IMR-90 (cell line): ENCODE measurements around the gene CENPN. TPM values are rescaled to one million over a fixed set of nuclear protein-coding genes. Genes with fewer than 3 reads are reported as not detected.

ENCODE experiments used
- ATAC-seq: fragments of 200-7000 bp; cut with Tn5 transposase; 2 replicates; pipeline ENCODE4 v1.9.1; 2020; ENCODE audit warnings: low read depth, mild to moderate bottlenecking, moderate library complexity
- BruUV-seq: library from RNA; stranded (reverse); fragments of 400-500 nt; replicated peaks from 2 replicates; lab custom pipeline; 2021; lab: Mats Ljungman, UMichigan
- CTCF ChIA-PET: fragments of 300-600 bp; formaldehyde crosslinking; extraction: SDS; loops from one replicate; lab custom pipeline; 2021; ENCODE audit warnings: antibody characterized with exemption; lab: Yijun Ruan, JAX
- POLR2A ChIA-PET: fragments of 300-600 bp; sonication (Branson Sonifier 250); formaldehyde crosslinking; loops from one replicate; lab custom pipeline; 2022; ENCODE audit warnings: antibody characterized with exemption; ENCODE audit not compliant: unreplicated experiment; lab: Charles Lee
- DNase-seq: peaks from one replicate; pipeline ENCODE4 v3.0.0; 2013
- H2AFZ ChIP-seq: replicated peaks from 2 replicates; pipeline ENCODE3; 2013; ENCODE audit warnings: low read length, mild to moderate bottlenecking; ENCODE audit not compliant: poor library complexity
- H2AK5ac ChIP-seq: 2 replicates; pipeline ENCODE4 v1.6.1; 2013; ENCODE audit warnings: low read depth, low read length, inconsistent platforms
- H2AK9ac ChIP-seq: replicated peaks from 2 replicates; pipeline ENCODE3; 2013; ENCODE audit warnings: mild to moderate bottlenecking, low read depth, low read length, moderate library complexity; ENCODE audit not compliant: poor library complexity
- H2BK120ac ChIP-seq: 2 replicates; pipeline ENCODE4 v1.6.1; 2013; ENCODE audit warnings: low read depth, low read length, inconsistent platforms
- H2BK15ac ChIP-seq: 3 replicates; pipeline ENCODE4 v1.6.1; 2013; ENCODE audit warnings: low read depth, low read length, inconsistent platforms
- H2BK20ac ChIP-seq: 2 replicates; pipeline ENCODE4 v1.6.1; 2013; ENCODE audit warnings: low read depth, mild to moderate bottlenecking, inconsistent platforms, low read length, moderate library complexity
- H2BK5ac ChIP-seq: 2 replicates; pipeline ENCODE4 v1.6.1; 2013; ENCODE audit warnings: mild to moderate bottlenecking, low read depth, low read length, inconsistent platforms; ENCODE audit not compliant: poor library complexity, severe bottlenecking
- H3K14ac ChIP-seq: replicated peaks from 2 replicates; pipeline ENCODE4 v1.6.1; 2013; ENCODE audit warnings: low read depth, low read length, inconsistent platforms
- H3K18ac ChIP-seq: 2 replicates; pipeline ENCODE4 v1.6.1; 2013; ENCODE audit warnings: low read depth, low read length, control low read depth
- H3K23ac ChIP-seq: 2 replicates; pipeline ENCODE4 v1.6.1; 2013; ENCODE audit warnings: low read depth, low read length, inconsistent platforms
- H3K27ac ChIP-seq: 2 replicates; pipeline ENCODE4 v1.5.1; 2013; ENCODE audit warnings: mild to moderate bottlenecking, control low read depth, low read length; ENCODE audit not compliant: insufficient read depth
- H3K27me3 ChIP-seq: 2 replicates; pipeline ENCODE4 v1.6.1; 2013; ENCODE audit warnings: low read length; ENCODE audit not compliant: control insufficient read depth, insufficient read depth
- H3K36me3 ChIP-seq: 2 replicates; pipeline ENCODE4 v1.6.1; 2013; ENCODE audit warnings: low read length, mixed read lengths; ENCODE audit not compliant: control insufficient read depth, insufficient read depth
- H3K4ac ChIP-seq: 2 replicates; pipeline ENCODE4 v1.6.1; 2013; ENCODE audit warnings: low read depth, low read length, inconsistent platforms
- H3K4me1 ChIP-seq: 2 replicates; pipeline ENCODE4 v1.6.1; 2013; ENCODE audit warnings: low read length, mixed read lengths; ENCODE audit not compliant: control insufficient read depth, insufficient read depth
- H3K4me2 ChIP-seq: 2 replicates; pipeline ENCODE4 v1.6.1; 2013; ENCODE audit warnings: low read depth, mild to moderate bottlenecking, control low read depth, low read length, moderate library complexity
- H3K4me3 ChIP-seq: 2 replicates; pipeline ENCODE4 v1.5.1; 2013; ENCODE audit warnings: low read depth, mild to moderate bottlenecking, control low read depth, low read length, moderate library complexity; ENCODE audit not compliant: insufficient read depth
- H3K56ac ChIP-seq: 2 replicates; pipeline ENCODE4 v1.6.1; 2013; ENCODE audit warnings: low read length, inconsistent platforms; ENCODE audit not compliant: insufficient read depth; ENCODE audit errors: extremely low read depth
- H3K79me1 ChIP-seq, 2 experiments: 2 replicates each; pipeline ENCODE4 v1.6.1; 2013; ENCODE audit warnings: low read length in 2 of 2, inconsistent platforms in 1 of 2, low read depth in 1 of 2
- H3K9ac ChIP-seq: 2 replicates; pipeline ENCODE4 v1.6.1; 2013; ENCODE audit warnings: low read depth, low read length, control low read depth
- H3K9me1 ChIP-seq: 2 replicates; pipeline ENCODE4 v1.6.1; 2013; ENCODE audit warnings: low read length, inconsistent platforms; ENCODE audit not compliant: insufficient read depth
- H3K9me3 ChIP-seq: 2 replicates; pipeline ENCODE4 v1.6.1; 2013; ENCODE audit warnings: low read length; ENCODE audit not compliant: control insufficient read depth, insufficient read depth
- H4K20me1 ChIP-seq: 2 replicates; pipeline ENCODE4 v1.6.1; 2013; ENCODE audit warnings: low read length, inconsistent platforms; ENCODE audit not compliant: insufficient read depth
- H4K5ac ChIP-seq: 2 replicates; pipeline ENCODE4 v1.6.1; 2013; ENCODE audit warnings: mild to moderate bottlenecking, low read depth, low read length, control low read depth
- H4K8ac ChIP-seq, 2 experiments: 2 replicates each; pipeline ENCODE4 v1.6.1; 2013; ENCODE audit warnings: low read depth in 2 of 2, low read length in 2 of 2, control low read depth in 1 of 2, inconsistent platforms in 1 of 2
- H4K91ac ChIP-seq: 2 replicates; pipeline ENCODE4 v1.6.1; 2013; ENCODE audit warnings: low read depth, low read length, inconsistent platforms; ENCODE audit not compliant: insufficient read depth
- BHLHE40 ChIP-seq: fragments of 150-350 bp; IDR thresholded peaks from 2 replicates; pipeline ENCODE4 v1.6.1; 2016; ENCODE audit warnings: mild to moderate bottlenecking, low read depth, low read length
- CEBPB ChIP-seq: IDR thresholded peaks from 2 replicates; pipeline ENCODE4 v1.6.1; 2012; ENCODE audit warnings: low read depth, low read length, improper control_type of control experiment
- CHD1 ChIP-seq: IDR thresholded peaks from 2 replicates; pipeline ENCODE4 v1.6.1; 2012; ENCODE audit warnings: low read depth, low read length, improper control_type of control experiment
- FOS ChIP-seq: fragments of 150-350 bp; IDR thresholded peaks from 2 replicates; pipeline ENCODE4 v1.6.1; 2016; ENCODE audit warnings: low read depth, low read length
- MAFK ChIP-seq: IDR thresholded peaks from 2 replicates; pipeline ENCODE4 v1.6.1; 2012; ENCODE audit warnings: low read depth, low read length, improper control_type of control experiment
- MAZ ChIP-seq: IDR thresholded peaks from 2 replicates; pipeline ENCODE4 v1.6.1; 2012; ENCODE audit warnings: low read depth, mild to moderate bottlenecking, low read length, improper control_type of control experiment, moderate library complexity, borderline replicate concordance
- MXI1 ChIP-seq: IDR thresholded peaks from 2 replicates; pipeline ENCODE4 v1.6.1; 2012; ENCODE audit warnings: low read depth, mild to moderate bottlenecking, low read length, moderate library complexity, borderline replicate concordance
- NFE2L2 ChIP-seq: fragments of 150-350 bp; IDR thresholded peaks from 2 replicates; pipeline ENCODE4 v1.6.1; 2016; ENCODE audit warnings: low read depth, mild to moderate bottlenecking, low read length
- POLR2A ChIP-seq: IDR thresholded peaks from 2 replicates; pipeline ENCODE4 v1.6.1; 2012; ENCODE audit warnings: mild to moderate bottlenecking, low read depth, low read length
- RAD21 ChIP-seq: IDR thresholded peaks from 2 replicates; pipeline ENCODE4 v1.6.1; 2012; ENCODE audit warnings: low read length, improper control_type of control experiment
- RCOR1 ChIP-seq: IDR thresholded peaks from 2 replicates; pipeline ENCODE4 v1.6.1; 2012; ENCODE audit warnings: mild to moderate bottlenecking, low read length, improper control_type of control experiment; ENCODE audit not compliant: insufficient replicate concordance
- RFX5 ChIP-seq: IDR thresholded peaks from 2 replicates; pipeline ENCODE4 v1.8.0; 2012; ENCODE audit warnings: low read depth, mild to moderate bottlenecking, low read length, moderate library complexity
- SMC3 ChIP-seq: fragments of 150-350 bp; IDR thresholded peaks from 2 replicates; pipeline ENCODE4 v1.6.1; 2016; ENCODE audit warnings: low read depth, mild to moderate bottlenecking, antibody characterized with exemption, low read length, moderate library complexity
- WGBS, 2 experiments: methylation state at CpG; one replicate each; pipeline versions ENCODE4 v1.1.5 to v1.1.7; 2013; ENCODE audit warnings: missing lambda C conversion rate in 2 of 2; ENCODE audit not compliant: insufficient read length in 1 of 2; ENCODE audit errors: extremely low coverage in 2 of 2; 5-methylcytosine and 5-hydroxymethylcytosine counted together
- dilution Hi-C: fragments of 300-500 bp; cut with HindIII; formaldehyde crosslinking; loops from one replicate; pipeline ENCODE4 v1.14.3; 2018; ENCODE audit warnings: low sequenced_read_pairs; ENCODE audit not compliant: unreplicated experiment
- in situ Hi-C: fragments of 300-500 bp; cut with MboI; formaldehyde crosslinking; loops from 3 replicates; pipeline ENCODE4 v1.14.3; 2019; ENCODE audit warnings: low sequenced_read_pairs, inconsistent platforms, mixed read lengths
- intact Hi-C: fragments of 100-400 bp; cut with micrococcal nuclease; formaldehyde crosslinking; loops from 2 replicates; pipeline ENCODE4 v1.10.0; 2022
- polyA plus RNA-seq, 3 experiments: library from polyadenylated mRNA; depleted of rRNA; stranded (reverse); fragments of >200 nt; gene quantifications; 2 replicates each; pipeline ENCODE4 v1.2.3, GENCODE V29; 2012; ENCODE audit warnings: low replicate concordance in 1 of 3
- total RNA-seq: library from RNA; depleted of rRNA; stranded (reverse); fragments of >200 nt; gene quantifications from 2 replicates; pipeline ENCODE4 v1.2.3, GENCODE V29; 2012
- TF ChIP-seq, protein P1 (sequence below): fragments of 150-350 bp; IDR thresholded peaks from 2 replicates; pipeline ENCODE4 v1.6.1; 2017; ENCODE audit warnings: mild to moderate bottlenecking, antibody characterized with exemption, low read length, low read depth

CENPN gene
- total and polyA plus RNA-seq, 2 of the 4 experiments (the other 2 are of a cell fraction), result 20.5 to 22.8 TPM

GRCh38 chr16:80997139-80997798, 9.7 kb upstream of the CENPN start (continued):
- TF ChIP-seq MAZ, result no peak

DNA sequence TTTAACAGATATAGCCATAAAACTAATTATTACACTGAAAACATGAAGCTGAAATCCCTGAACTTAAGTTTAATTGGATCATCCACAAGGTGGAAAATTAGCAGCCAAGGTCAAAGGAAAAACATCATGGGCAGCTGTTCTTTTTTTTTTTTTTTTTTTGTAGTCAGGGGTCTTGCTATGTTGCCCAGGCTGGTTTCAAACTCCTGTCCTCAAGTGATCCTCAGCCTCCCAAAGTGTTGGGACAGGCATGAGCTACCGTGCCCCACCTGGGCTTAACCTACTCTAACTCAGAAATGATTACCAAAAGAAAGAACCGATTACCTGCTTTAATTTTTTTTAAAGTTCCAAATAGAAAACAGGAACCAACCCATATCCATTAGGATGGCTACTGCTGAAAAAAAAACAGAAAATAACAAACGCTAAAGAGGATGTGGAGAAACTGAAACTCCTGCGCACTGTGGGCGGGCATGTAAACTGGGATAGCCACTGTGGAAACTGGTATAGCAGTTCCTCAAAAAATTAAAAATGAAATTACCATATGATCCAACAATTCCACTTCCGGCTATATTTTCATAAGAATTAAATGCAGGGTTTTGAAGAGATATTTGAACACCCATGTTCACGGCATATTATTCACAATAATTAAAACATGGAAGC, 8.9 kb upstream of the CENPN start:
- Histone ChIP-seq H2AFZ (no peak overlapping the region), H3K27me3 (no peaks in the 10 kb centered on the region), H3K4me3 (no peak overlapping the region), H3K23ac (no peak overlapping the region), H2AK9ac (no peak overlapping the region), H3K9me3 (no peaks in the 10 kb centered on the region), H3K14ac (no peak overlapping the region), H2AK5ac (no peak overlapping the region), H3K27ac (no peak overlapping the region), H3K56ac (no peak overlapping the region), H2BK15ac (no peak overlapping the region), H3K36me3 (no peaks in the 10 kb centered on the region), H3K9me1 (peaks cover 2% of the 10 kb centered on the region; the same call in 1 of the 2 replicates), H4K20me1 (no peaks in the 10 kb centered on the region; the same call in 1 of the 2 replicates), H4K91ac (no peak overlapping the region), H3K79me1 (peaks cover 12 to 30% of the 10 kb centered on the region in 2 experiments; a peak in 3 of 4 replicates), H4K8ac (no peak overlapping the region), H2BK20ac (no peak overlapping the region), H3K9ac (no peak overlapping the region), H2BK5ac (no peak overlapping the region), H2BK120ac (no peak overlapping the region), H3K4me1 (peaks cover 6% of the 10 kb centered on the region; the same call in 1 of the 2 replicates), H3K4me2 (no peak overlapping the region), H3K18ac (no peak overlapping the region), H4K5ac (no peak overlapping the region), H3K4ac (no peak overlapping the region)
- no peak for DNase-seq
- dilution Hi-C loops (no loop called here), intact Hi-C loops (no loop called here), in situ Hi-C loops (no loop called here)
- POLR2A ChIA-PET, result no interaction called here
- CTCF ChIA-PET, result interaction anchor here (0.6 to 1.0 kb wide), 2 partner anchors 19 to 104 kb away, joined by 3 to 8 read pairs; no protein-coding TSS in a partner anchor
- no CpG with 5 or more reads among the region's 7 CpGs for WGBS, 2 experiments
- no peak for ATAC-seq
- BruUV-seq, result no TSS peak
- TF ChIP-seq NFE2L2, result no peak
- no peak for TF ChIP-seq BHLHE40
- TF ChIP-seq CEBPB, result no peak
- no peak for TF ChIP-seq MXI1
- TF ChIP-seq, protein P1, sequence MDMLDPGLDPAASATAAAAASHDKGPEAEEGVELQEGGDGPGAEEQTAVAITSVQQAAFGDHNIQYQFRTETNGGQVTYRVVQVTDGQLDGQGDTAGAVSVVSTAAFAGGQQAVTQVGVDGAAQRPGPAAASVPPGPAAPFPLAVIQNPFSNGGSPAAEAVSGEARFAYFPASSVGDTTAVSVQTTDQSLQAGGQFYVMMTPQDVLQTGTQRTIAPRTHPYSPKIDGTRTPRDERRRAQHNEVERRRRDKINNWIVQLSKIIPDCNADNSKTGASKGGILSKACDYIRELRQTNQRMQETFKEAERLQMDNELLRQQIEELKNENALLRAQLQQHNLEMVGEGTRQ, result no peak
- no peak for TF ChIP-seq FOS
- no peak for TF ChIP-seq RAD21
- TF ChIP-seq MAFK, result no peak
- no peak for TF ChIP-seq POLR2A
- no peak for TF ChIP-seq SMC3
- TF ChIP-seq RFX5, result no peak
- no peak for TF ChIP-seq CHD1
- no peak for TF ChIP-seq RCOR1
- TF ChIP-seq MAZ, result no peak
